Heart left ventricle (tissue), 13 donors: ENCODE measurements around the gene ALAS1.
A peak's percentile ranks its signal among the peaks of the same experiment; 100 is the strongest.

ENCODE experiments used
- POLR2A ChIP-seq, 2 donors: fragments of 450-650 bp; IDR thresholded peaks; one replicate each; pipeline ENCODE4 v1.6.1; 2017; ENCODE audit warnings: antibody characterized with exemption in 2 of 2, mild to moderate bottlenecking in 2 of 2, moderate library complexity in 2 of 2
- TF ChIP-seq, protein P1 (sequence below), 12 donors: fragments of 200-600 bp; sonication (generic) in 4 of 12; IDR thresholded peaks; one replicate each; pipeline versions ENCODE4 v1.5.0 to v1.8.0; 2018 to 2022; ENCODE audit warnings: antibody characterized with exemption in 12 of 12, mild to moderate bottlenecking in 5 of 12
- donor health status: ischemic (EF 13 %, LVEDD 7.1; RV severe dilation, severe dysfunction).
- donor health status: DM: no; HTN: yes; CAD: no.
- donor health status: DM: no; HTN: no; CAD: no.
- donor health status: ischemic (EF 25% LVEDD 6.9; RV normal size, moderate dysfunction).
- donor health status: ischemic (EF 25% LVEDD 5.7; RV mildly dilated, moderate dysfunction).
- donor health status: ischemic (EF 35%, LVEDD 5.7; RV mildly dilated, moderate dysfunction).
- donor health status: nonischemic (EF 11% LVEDD 7.7; RV severe dilation, severe dysfunction).
- donor health status: DM: yes; HTN: yes; CAD: no.
- donor health status: PGD.
- donor health status: ischemic (EF 29% LVEDD 5.4; RV normal size, mild dysfunction).
- donor health status: nonischemic (EF 23%, LVEDD 6.1; RV moderate dilation, normal function).

DNA sequence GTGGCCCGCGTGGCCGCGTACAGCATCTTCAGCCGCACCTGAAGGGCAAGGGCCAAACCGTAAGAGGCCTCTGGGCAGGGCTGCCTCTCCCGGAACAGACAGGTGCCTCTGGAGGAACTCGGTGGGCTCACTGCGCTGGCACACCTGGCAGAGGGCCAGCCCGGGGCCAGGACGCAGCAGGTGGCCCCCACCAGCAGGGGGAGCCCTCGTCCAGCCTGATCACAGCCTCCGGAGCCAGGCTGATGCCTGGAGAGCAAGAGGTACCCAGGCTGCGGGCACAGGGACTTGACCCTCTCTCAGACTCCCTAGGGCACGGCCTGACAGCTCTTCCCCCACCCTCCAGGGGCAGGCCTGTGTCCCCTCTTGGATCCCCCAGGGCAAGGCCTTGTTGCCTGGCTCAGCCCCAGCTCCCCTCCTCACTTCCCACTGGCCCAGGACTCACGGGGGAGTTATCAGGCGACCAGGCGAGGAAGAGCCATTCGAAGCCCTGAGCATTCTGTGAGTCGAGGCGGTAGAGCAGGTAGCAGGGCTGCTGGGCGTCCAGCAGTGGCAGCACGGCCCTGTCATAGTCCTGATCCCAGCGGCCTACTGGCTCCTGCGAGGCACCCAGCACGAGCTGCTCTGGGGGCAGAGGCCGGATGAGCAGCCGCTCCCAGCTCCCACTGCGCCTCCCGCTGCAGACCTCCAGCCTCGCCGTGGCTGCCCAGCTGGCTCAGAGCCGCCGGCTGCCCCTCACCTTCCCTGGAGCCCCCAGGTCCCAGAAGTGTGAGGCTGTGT, 33.7 kb downstream of the ALAS1 start:
- TF ChIP-seq, protein P1, sequence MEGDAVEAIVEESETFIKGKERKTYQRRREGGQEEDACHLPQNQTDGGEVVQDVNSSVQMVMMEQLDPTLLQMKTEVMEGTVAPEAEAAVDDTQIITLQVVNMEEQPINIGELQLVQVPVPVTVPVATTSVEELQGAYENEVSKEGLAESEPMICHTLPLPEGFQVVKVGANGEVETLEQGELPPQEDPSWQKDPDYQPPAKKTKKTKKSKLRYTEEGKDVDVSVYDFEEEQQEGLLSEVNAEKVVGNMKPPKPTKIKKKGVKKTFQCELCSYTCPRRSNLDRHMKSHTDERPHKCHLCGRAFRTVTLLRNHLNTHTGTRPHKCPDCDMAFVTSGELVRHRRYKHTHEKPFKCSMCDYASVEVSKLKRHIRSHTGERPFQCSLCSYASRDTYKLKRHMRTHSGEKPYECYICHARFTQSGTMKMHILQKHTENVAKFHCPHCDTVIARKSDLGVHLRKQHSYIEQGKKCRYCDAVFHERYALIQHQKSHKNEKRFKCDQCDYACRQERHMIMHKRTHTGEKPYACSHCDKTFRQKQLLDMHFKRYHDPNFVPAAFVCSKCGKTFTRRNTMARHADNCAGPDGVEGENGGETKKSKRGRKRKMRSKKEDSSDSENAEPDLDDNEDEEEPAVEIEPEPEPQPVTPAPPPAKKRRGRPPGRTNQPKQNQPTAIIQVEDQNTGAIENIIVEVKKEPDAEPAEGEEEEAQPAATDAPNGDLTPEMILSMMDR (IDR thresholded peaks at IDR 0.05), result peak; percentile 80 to 92 (median 83)
- no peak for TF ChIP-seq POLR2A (IDR thresholded peaks at IDR 0.05)
